DOHH2 (cell line): ENCODE data around the gene FZD7.

ENCODE experiments used
- EZH2phosphoT487 ChIP-seq: fragments of 200-600 bp; sonication (generic); IDR thresholded peaks from 2 replicates; pipeline ENCODE4 v1.6.1; 2017; ENCODE audit warnings: borderline replicate concordance, mild to moderate bottlenecking, antibody characterized with exemption, low read length, moderate library complexity, mixed read lengths
- TF ChIP-seq, protein P1 (sequence below): fragments of 200-600 bp; sonication (generic); IDR thresholded peaks from one replicate; pipeline ENCODE4 v1.5.1; 2014; ENCODE audit warnings: antibody characterized with exemption, mild to moderate bottlenecking, low read depth, low read length; ENCODE audit not compliant: poor library complexity, severe bottlenecking

DNA sequence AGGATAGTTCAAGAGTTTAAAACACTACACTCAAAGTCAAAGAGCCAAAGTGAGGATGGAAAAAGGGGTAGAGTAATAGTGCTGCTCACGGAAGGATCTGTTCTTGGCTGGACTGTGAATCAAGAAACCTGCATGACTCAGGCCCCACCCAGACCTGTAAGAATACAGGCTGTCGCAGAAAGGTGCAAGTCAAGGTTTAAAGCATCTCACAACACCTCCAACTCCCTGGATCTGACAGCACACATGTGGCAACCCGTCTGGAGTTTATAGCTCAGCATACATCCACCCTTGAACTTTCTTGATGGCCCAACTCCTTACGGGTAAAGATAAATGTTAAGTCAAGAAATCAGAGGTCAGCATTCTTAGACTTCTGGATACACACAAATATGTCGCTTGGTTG is 45.7 kb downstream of the FZD7 start:
- TF ChIP-seq, protein P1, sequence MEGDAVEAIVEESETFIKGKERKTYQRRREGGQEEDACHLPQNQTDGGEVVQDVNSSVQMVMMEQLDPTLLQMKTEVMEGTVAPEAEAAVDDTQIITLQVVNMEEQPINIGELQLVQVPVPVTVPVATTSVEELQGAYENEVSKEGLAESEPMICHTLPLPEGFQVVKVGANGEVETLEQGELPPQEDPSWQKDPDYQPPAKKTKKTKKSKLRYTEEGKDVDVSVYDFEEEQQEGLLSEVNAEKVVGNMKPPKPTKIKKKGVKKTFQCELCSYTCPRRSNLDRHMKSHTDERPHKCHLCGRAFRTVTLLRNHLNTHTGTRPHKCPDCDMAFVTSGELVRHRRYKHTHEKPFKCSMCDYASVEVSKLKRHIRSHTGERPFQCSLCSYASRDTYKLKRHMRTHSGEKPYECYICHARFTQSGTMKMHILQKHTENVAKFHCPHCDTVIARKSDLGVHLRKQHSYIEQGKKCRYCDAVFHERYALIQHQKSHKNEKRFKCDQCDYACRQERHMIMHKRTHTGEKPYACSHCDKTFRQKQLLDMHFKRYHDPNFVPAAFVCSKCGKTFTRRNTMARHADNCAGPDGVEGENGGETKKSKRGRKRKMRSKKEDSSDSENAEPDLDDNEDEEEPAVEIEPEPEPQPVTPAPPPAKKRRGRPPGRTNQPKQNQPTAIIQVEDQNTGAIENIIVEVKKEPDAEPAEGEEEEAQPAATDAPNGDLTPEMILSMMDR: no peak
- no peak for TF ChIP-seq EZH2phosphoT487
